H1 (cell line): ENCODE results near the gene SLC13A2. TPM values are rescaled to one million over a fixed set of nuclear protein-coding genes. Genes with fewer than 3 reads are reported as not detected.

Experiments
- EGR1 ChIP-seq: IDR thresholded peaks from 2 replicates; pipeline ENCODE4 v1.6.1; 2011; ENCODE audit warnings: low read depth, low read length, borderline replicate concordance
- MAFK ChIP-seq: IDR thresholded peaks from 2 replicates; pipeline ENCODE4 v1.6.1; 2012; ENCODE audit warnings: low read depth, mild to moderate bottlenecking, improper control_type of control experiment, low read length
- polyA plus RNA-seq, 7 experiments: library from polyadenylated mRNA; depleted of rRNA in 3 of 7; stranded (reverse) in 5 of 7; unstranded in 2 of 7; fragments of >200 nt in 5 of 7; fragments of 200-250 nt in 2 of 7; gene quantifications; 1 replicate in 5 of 7; 2 replicates in 1 of 7; 4 replicates in 1 of 7; pipeline versions ENCODE4 v1.2.1 to v1.2.3, GENCODE V29; 2011 to 2013; ENCODE audit warnings: missing spikeins in 2 of 7, mixed read lengths in 2 of 7
- total RNA-seq: library from RNA; stranded (reverse); fragmentation: NEBNext Ultra II Directional; extraction: Animal tissue kit (Norgen Biotek cat#: 25700); gene quantifications from 2 replicates; pipeline ENCODE4 v1.2.1, GENCODE V29; 2021

The SLC13A2 gene
- total and polyA plus RNA-seq, 2 of the 8 experiments (the other 6 are each of a cell fraction or from before 2014, with no cell fraction given), result not detected

DNA sequence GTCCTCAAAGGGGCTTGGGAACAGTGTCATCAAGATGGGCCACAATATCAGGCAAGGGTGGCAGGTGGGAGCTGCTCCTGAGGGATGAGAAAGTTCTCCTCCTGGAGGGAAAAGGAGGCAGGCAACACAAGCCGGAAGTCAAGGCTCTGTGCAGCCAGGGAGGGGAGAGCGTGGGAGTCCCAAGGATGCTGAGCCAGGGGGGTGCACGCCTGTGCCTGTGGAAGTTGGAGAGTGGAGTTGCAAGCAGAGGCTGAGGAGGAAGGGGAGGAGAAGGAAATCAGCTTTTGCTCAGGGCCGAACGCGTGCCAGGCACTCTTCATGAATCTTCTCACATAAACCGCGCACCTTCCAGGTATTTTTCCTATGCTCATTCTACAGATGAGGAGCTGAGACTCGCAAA is 7.4 kb upstream of the SLC13A2 start (continued):
- TF ChIP-seq EGR1 (no peak), MAFK (no peak)
